ENCODE measurements around the gene CDC5L. TPM values are rescaled to one million over a fixed set of nuclear protein-coding genes. Genes with fewer than 3 reads are reported as not detected.

Gene CDC5L
- 10 to 100 TPM; 19.6 to 21.7 TPM for total RNA-seq

DNA sequence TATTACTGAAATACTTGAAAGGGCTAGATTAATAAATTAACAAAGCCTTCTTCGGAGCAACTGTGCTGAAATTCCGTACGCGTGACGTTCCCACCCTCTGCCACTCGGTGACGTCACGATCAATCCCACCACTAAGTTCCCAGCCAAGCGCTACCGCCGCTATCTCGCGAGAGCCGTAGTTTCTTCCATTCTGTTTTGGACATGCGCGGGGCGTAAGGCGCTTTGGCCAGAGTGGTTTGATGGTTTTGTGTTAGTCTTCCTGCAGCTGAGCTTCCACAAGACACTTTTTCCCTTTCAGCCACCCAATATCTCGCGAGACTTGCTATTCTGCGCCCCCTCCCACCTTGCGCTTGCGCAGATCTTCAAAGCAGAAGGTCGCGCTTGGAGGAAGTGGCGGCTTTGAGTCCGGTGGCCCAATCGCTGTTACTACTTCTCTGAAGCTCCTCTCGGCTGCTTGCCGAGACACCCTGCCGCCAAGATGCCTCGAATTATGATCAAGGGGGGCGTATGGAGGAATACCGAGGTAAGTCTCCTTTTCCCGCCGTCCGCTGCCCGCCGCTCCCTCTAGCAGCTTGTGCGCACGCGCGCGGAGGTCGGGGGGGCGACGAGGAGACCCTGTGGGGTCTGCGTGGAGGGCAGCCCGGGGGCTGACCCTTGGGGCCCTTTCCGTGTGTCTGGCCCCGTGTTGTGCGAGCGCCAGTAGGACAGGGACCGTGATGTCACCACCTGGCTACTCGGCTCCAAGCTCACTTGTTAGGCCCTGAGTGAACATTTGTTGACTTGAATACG, at the start of gene CDC5L:
TSS of gene CDC5L (plus strand) at position 361 of the 789 bp plus-strand sequence. CDS start at position 479, 118 bp downstream.
- peak; percentile 86 for DNase-seq (ENCODE audit: low spot score)
- no peaks in the 10 kb centered on the region for H3K9me3 ChIP-seq
- H3K4me3 ChIP-seq = peak within 1 kb of the TSS; percentile 95
- H3K36me3 ChIP-seq = peaks cover 8% of the 10 kb centered on the region
- peak; percentile 98 for ATAC-seq (ENCODE audit: insufficient number of reproducible peaks, low FRiP score, low read depth)
- H3K27ac ChIP-seq = peak within 1 kb of the TSS; percentile 96 to 97
- peaks cover 16 to 29% of the 10 kb centered on the region in 2 donors for H3K4me1 ChIP-seq (ENCODE audit: control insufficient read depth in 1 of 2, low read depth in 2 of 2)
- no peaks in the 10 kb centered on the region for H3K27me3 ChIP-seq (replicated peaks; ENCODE audit: insufficient read depth)
- TF ChIP-seq, protein P1, sequence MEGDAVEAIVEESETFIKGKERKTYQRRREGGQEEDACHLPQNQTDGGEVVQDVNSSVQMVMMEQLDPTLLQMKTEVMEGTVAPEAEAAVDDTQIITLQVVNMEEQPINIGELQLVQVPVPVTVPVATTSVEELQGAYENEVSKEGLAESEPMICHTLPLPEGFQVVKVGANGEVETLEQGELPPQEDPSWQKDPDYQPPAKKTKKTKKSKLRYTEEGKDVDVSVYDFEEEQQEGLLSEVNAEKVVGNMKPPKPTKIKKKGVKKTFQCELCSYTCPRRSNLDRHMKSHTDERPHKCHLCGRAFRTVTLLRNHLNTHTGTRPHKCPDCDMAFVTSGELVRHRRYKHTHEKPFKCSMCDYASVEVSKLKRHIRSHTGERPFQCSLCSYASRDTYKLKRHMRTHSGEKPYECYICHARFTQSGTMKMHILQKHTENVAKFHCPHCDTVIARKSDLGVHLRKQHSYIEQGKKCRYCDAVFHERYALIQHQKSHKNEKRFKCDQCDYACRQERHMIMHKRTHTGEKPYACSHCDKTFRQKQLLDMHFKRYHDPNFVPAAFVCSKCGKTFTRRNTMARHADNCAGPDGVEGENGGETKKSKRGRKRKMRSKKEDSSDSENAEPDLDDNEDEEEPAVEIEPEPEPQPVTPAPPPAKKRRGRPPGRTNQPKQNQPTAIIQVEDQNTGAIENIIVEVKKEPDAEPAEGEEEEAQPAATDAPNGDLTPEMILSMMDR (IDR thresholded peaks at IDR 0.05) = no peak

DNA sequence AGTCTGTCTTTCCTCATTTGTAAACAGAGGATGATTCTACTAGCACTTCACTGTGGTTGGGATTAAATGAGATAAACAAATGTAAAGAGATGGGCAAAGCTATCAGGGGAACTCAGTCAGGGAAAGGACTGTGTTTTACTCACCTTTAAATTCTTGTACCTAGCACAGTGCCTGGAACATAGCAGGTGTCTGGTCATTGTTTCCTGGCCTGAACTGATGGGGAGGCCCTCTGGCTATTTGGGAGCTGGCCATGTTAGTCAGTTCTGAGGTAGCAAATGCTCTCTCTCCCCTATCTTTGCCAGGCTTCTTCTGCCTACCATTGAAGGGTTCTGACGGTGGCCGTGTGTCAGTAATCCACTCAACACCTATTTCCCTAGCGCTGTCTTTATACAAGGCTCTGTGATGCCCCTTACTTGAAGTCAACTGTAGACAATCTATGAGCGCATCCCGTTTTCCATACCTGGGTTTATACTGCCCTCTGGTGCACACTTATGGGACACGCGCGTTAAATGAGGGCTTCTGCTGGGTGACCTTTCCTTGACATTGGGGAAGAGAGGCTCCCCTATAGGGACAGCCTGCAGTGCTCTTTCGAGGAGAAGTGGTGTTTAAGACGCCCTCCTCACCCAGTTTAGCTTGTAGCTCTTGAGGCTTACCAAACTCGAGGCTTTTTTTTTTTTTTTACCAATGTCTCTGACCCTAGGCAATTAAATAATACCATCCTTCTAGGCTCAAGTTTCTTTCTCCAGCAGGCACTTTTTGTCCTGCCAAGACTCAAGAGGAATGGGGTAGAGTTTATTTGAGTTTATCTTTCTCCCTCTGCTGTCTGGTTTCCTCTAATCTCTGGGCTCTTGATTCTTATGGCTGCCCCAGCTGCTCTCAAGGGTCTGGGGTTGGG, 49.0 kb upstream of the CDC5L start:
- TF ChIP-seq, protein P1 (IDR thresholded peaks at IDR 0.05) = peak; percentile 56
- Histone ChIP-seq H3K27ac (no peak overlapping the region), H3K4me1 (ENCODE audit: control insufficient read depth in 1 of 2, low read depth in 2 of 2) (peaks cover 4 to 25% of the 10 kb centered on the region in 2 donors), H3K9me3 (no peaks in the 10 kb centered on the region), H3K27me3 (replicated peaks; ENCODE audit: insufficient read depth) (peaks cover 9% of the 10 kb centered on the region), H3K36me3 (no peaks in the 10 kb centered on the region), H3K4me3 (no peak overlapping the region)
- ATAC-seq (ENCODE audit: insufficient number of reproducible peaks, low FRiP score, low read depth) (peak; percentile 50), DNase-seq (ENCODE audit: low spot score) (no peak)

DNA sequence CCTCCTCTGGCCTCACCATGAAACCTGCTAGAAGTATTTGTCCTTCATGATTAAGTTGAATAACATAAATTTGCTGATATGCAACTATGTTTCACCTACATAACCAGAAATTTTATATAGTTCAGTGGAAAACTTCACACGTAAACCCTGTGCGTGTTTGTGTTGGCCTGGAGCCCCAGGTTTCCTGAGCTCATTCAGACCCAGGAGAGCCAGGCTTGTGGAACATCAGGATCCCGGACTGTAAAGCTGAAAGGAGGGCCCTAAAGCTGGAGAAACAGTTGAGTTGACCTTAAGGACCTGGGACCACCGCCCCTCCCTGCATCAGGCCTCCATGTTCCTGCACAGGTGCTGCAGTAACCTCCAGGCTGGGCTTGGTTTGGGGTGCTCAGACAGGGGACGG, 48.2 kb upstream of the CDC5L start:
- Histone ChIP-seq H3K4me3 (no peak overlapping the region), H3K4me1 (ENCODE audit: control insufficient read depth in 1 of 2, low read depth in 2 of 2) (peaks cover 4 to 25% of the 10 kb centered on the region in 2 donors), H3K36me3 (no peaks in the 10 kb centered on the region), H3K27ac (no peak overlapping the region), H3K27me3 (replicated peaks; ENCODE audit: insufficient read depth) (peaks cover 9% of the 10 kb centered on the region), H3K9me3 (no peaks in the 10 kb centered on the region)
- ATAC-seq (ENCODE audit: insufficient number of reproducible peaks, low FRiP score, low read depth) (no peak), DNase-seq (ENCODE audit: low spot score) (no peak)
- TF ChIP-seq, protein P1 (IDR thresholded peaks at IDR 0.05) = no peak

DNA sequence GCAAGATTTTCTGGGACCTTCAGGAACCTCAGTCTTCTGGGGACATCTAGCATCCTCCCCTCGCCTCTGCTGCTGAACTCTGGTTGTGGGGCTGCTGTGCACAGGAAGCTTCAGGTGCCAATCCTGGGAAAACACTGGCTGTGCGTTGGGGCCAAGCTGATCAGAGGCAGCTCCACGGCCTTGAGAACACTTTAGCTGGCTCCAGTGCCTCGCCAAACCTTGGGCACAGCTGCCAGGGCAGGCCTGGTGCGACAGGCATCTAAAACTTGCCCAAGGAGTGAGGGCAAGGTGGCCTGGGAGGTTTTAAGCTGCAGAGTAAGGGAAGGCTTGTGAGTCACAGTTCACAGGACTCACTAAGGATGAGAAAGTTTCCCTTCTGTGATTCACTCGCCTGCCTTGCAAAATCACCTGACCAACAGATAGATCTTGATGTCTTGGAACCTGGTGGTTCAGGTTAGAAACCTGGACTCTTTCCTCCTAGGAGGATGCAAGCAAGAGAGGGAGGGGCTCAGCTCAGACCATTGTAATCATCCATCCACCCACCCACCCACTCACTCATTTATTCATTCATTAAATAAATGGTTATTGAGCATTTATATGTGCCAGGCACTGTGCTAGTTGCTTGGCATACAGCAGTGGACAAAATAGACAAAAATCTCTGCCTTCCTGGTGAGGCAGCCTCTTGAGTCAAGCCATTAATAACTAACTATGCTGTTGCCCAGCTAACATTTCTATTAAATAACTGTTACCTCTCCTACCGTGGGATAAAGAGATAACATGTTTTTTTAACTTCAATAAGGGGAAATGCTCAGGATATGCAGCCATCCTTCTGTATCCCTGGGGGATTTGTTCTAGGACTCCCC, 47.5 kb upstream of the CDC5L start:
- Histone ChIP-seq H3K4me1 (ENCODE audit: control insufficient read depth in 1 of 2, low read depth in 2 of 2) (peaks cover 4 to 25% of the 10 kb centered on the region in 2 donors), H3K27ac (no peak overlapping the region), H3K36me3 (no peaks in the 10 kb centered on the region), H3K4me3 (no peak overlapping the region), H3K27me3 (replicated peaks; ENCODE audit: insufficient read depth) (peaks cover 9% of the 10 kb centered on the region), H3K9me3 (no peaks in the 10 kb centered on the region)
- TF ChIP-seq, protein P1 (IDR thresholded peaks at IDR 0.05) = no peak
- DNase-seq (ENCODE audit: low spot score) (no peak), ATAC-seq (ENCODE audit: insufficient number of reproducible peaks, low FRiP score, low read depth) (no peak)
